SK-N-SH treated with all-trans-retinoic acid at 6 μM for 48 hours (cell line): Measurements from ENCODE around the gene EHBP1.

Experiments
- ATAC-seq: fragments of 200-7000 bp; cut with Tn5 transposase; 3 replicates; pipeline ENCODE4 v1.9.1; 2020; ENCODE audit warnings: mild to moderate bottlenecking, moderate library complexity
- ARNTL ChIP-seq: fragments of 450-650 bp; formaldehyde crosslinking; IDR thresholded peaks from 2 replicates; pipeline ENCODE4 v1.5.0; 2020; ENCODE audit warnings: low read depth, mild to moderate bottlenecking, moderate library complexity, borderline replicate concordance
- BACH2 ChIP-seq: fragments of 250-450 bp; sonication (Bioruptor Pico); IDR thresholded peaks from 2 replicates; pipeline ENCODE4 v1.9.0; 2021; ENCODE audit warnings: mild to moderate bottlenecking, borderline replicate concordance
- CSDC2 ChIP-seq: fragments of 250-450 bp; sonication (Bioruptor Pico); IDR thresholded peaks from 2 replicates; pipeline ENCODE4 v1.5.0; 2020; ENCODE audit warnings: mild to moderate bottlenecking, moderate library complexity
- CSRNP3 ChIP-seq: fragments of 250-450 bp; sonication (Bioruptor Pico); IDR thresholded peaks from 2 replicates; pipeline ENCODE4 v1.5.1; 2021; ENCODE audit warnings: mild to moderate bottlenecking, moderate library complexity
- ISL1 ChIP-seq: fragments of 250-450 bp; sonication (Bioruptor Pico); IDR thresholded peaks from 2 replicates; pipeline ENCODE4 v2.1.2; 2022; ENCODE audit warnings: mild to moderate bottlenecking, moderate library complexity
- OSR1 ChIP-seq: fragments of 250-450 bp; sonication (Bioruptor Pico); IDR thresholded peaks from 2 replicates; pipeline ENCODE4 v1.8.0; 2022; ENCODE audit warnings: moderate library complexity, mild to moderate bottlenecking, inconsistent platforms
- PATZ1 ChIP-seq: fragments of 250-450 bp; sonication (Bioruptor Pico); IDR thresholded peaks from 2 replicates; pipeline ENCODE4 v1.8.0; 2020; ENCODE audit warnings: mild to moderate bottlenecking, moderate library complexity, borderline replicate concordance
- POU6F1 ChIP-seq: fragments of 250-450 bp; sonication (Bioruptor Pico); IDR thresholded peaks from 2 replicates; pipeline ENCODE4 v1.8.0; 2021; ENCODE audit warnings: low read depth, mild to moderate bottlenecking, moderate library complexity, borderline replicate concordance
- PPARA ChIP-seq: fragments of 250-450 bp; sonication (Bioruptor Pico); IDR thresholded peaks from 2 replicates; pipeline ENCODE4 v1.5.0; 2020; ENCODE audit warnings: mild to moderate bottlenecking, borderline replicate concordance
- RARB ChIP-seq: fragments of 250-450 bp; sonication (Bioruptor Pico); IDR thresholded peaks from 2 replicates; pipeline ENCODE4 v1.8.0; 2021; ENCODE audit warnings: mild to moderate bottlenecking, moderate library complexity
- SNAI2 ChIP-seq: fragments of 250-450 bp; sonication (Bioruptor Pico); IDR thresholded peaks from 2 replicates; pipeline ENCODE4 v1.5.0; 2020; ENCODE audit warnings: mild to moderate bottlenecking, moderate library complexity
- TCF4 ChIP-seq: fragments of 250-450 bp; sonication (Bioruptor Pico); IDR thresholded peaks from 2 replicates; pipeline ENCODE4 v1.8.0; 2021; ENCODE audit warnings: mild to moderate bottlenecking, moderate library complexity, borderline replicate concordance
- TOX ChIP-seq: fragments of 250-450 bp; sonication (Bioruptor Pico); IDR thresholded peaks from 2 replicates; pipeline ENCODE4 v1.8.0; 2021; ENCODE audit warnings: mild to moderate bottlenecking, moderate library complexity, borderline replicate concordance
- ZFP3 ChIP-seq: fragments of 250-450 bp; sonication (Bioruptor Pico); IDR thresholded peaks from 2 replicates; pipeline ENCODE4 v1.5.0; 2020; ENCODE audit warnings: mild to moderate bottlenecking, moderate library complexity
- ZFP30 ChIP-seq: fragments of 450-650 bp; formaldehyde crosslinking; IDR thresholded peaks from 2 replicates; pipeline ENCODE4 v1.5.0; 2022; ENCODE audit warnings: mild to moderate bottlenecking, moderate library complexity
- ZNF565 ChIP-seq: fragments of 450-650 bp; formaldehyde crosslinking; conservative IDR thresholded peaks from 2 replicates; pipeline ENCODE4 v1.5.0; 2020; ENCODE audit warnings: low read depth, mild to moderate bottlenecking, moderate library complexity
- ZNF70 ChIP-seq: fragments of 450-650 bp; formaldehyde crosslinking; IDR thresholded peaks from 2 replicates; pipeline ENCODE4 v1.5.0; 2020; ENCODE audit warnings: mild to moderate bottlenecking, moderate library complexity

Gene EHBP1

GRCh38 chr2:62665446-62665845, 40.1 kb upstream of the EHBP1 start (continued):
- TF ChIP-seq POU6F1 (CRISPR knock-in tag), result no peak
- no peak for TF ChIP-seq TOX
- TF ChIP-seq, all 23 proteins: peak for 0

GRCh38 chr2:62669180-62669579, 36.3 kb upstream of the EHBP1 start:
- no peak for ATAC-seq
- TF ChIP-seq POU6F1 (CRISPR knock-in tag), result no peak
- TF ChIP-seq TCF4 (CRISPR knock-in tag), result no peak
- TF ChIP-seq ZFP30 (CRISPR knock-in tag), result no peak
- TF ChIP-seq SNAI2 (CRISPR knock-in tag), result no peak
- no peak for TF ChIP-seq RARB (CRISPR knock-in tag)
- no peak for TF ChIP-seq ZFP3 (CRISPR knock-in tag)
- TF ChIP-seq BACH2 (CRISPR knock-in tag), result no peak
- no peak for TF ChIP-seq PPARA (CRISPR knock-in tag)
- no peak for TF ChIP-seq ISL1 (CRISPR knock-in tag)
- no peak for TF ChIP-seq OSR1

DNA sequence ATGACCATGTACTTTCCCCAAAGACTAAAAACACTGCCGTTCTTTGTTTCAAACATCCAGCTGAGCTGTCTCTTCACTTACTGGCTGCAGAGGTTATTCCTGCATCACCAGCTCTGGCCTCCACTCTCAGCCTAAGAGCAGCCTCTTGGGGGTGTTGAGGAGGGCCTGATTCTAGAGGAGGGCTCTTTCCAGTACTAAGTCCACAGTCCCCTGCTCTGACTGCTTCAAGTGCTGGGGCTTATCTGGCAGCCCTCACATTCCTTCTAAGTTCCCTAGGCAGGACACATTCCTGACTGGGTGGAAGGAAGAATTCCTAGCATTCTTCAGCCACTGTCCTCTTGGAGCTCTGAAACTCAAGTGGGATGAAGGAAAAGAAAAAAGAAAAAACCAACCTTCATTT, 32.9 kb upstream of the EHBP1 start:
- ATAC-seq, result peak; percentile 99
- TF ChIP-seq PATZ1, result no peak
- TF ChIP-seq ISL1 (CRISPR knock-in tag), result peak; percentile 49
- no peak for TF ChIP-seq ARNTL (CRISPR knock-in tag)
- TF ChIP-seq ZNF70 (CRISPR knock-in tag), result no peak
- TF ChIP-seq CSDC2, result 0 out of 2 replicates have a peak, but pooled peaks have one; percentile 29
- TF ChIP-seq, all 23 proteins: peak for 2

- TF ChIP-seq PPARA (CRISPR knock-in tag), result no peak
These were observed 30.5 kb upstream of the EHBP1 start for GRCh38 chr2:62675062-62675461.

GRCh38 chr2:62685256-62685655, 20.3 kb upstream of the EHBP1 start:
- TF ChIP-seq POU6F1 (CRISPR knock-in tag) (no peak), ZNF565 (CRISPR knock-in tag) (no peak), CSRNP3 (CRISPR knock-in tag) (no peak)
- ATAC-seq, result no peak

More at GRCh38 chr2:62675062-62675461, 30.5 kb upstream of the EHBP1 start:
- ATAC-seq, result no peak
